GM19043 (cell line): Measurements from ENCODE around the gene RAN.

Experiments
- ATAC-seq: cut with Tn5 transposase; IDR thresholded peaks from one replicate; pipeline ENCODE4 v1.9.1; 2021; ENCODE audit warnings: low read depth; ENCODE audit not compliant: unreplicated experiment

Gene RAN

GRCh38 chr12:130924966-130925665 is 53.2 kb downstream of the RAN start:
- ATAC-seq: no peak

GRCh38 chr12:130925666-130926015 is 53.8 kb downstream of the RAN start:
- ATAC-seq: no peak
